Measurements from ENCODE around the gene UNC13B. TPM values are rescaled to one million over a fixed set of nuclear protein-coding genes. Genes with fewer than 3 reads are reported as not detected.

Gene UNC13B
- total RNA-seq, 1 donor from 2014 or later: 39.9 TPM

GRCh38 chr9:35203528-35203927 lies 41.7 kb downstream of the UNC13B start:
- Mint-ChIP-seq H3K36me3 (ENCODE audit: low read depth, unreplicated experiment) (peaks cover 23% of the 10 kb centered on the region), H3K27ac (ENCODE audit: unreplicated experiment) (no peak overlapping the region), H3K4me1 (ENCODE audit: unreplicated experiment) (no peaks in the 10 kb centered on the region), H3K4me3 (ENCODE audit: unreplicated experiment) (peak overlapping the region; percentile 37), H3K9me3 (ENCODE audit: unreplicated experiment) (peaks cover 16% of the 10 kb centered on the region), H3K27me3 (ENCODE audit: unreplicated experiment) (no peaks in the 10 kb centered on the region)
- no peak for TF ChIP-seq CTCF (IDR thresholded peaks at IDR 0.05; ENCODE audit: unreplicated experiment)
- DNase-seq (ENCODE audit: low spot score): no peak

GRCh38 chr9:35205340-35205739 lies 43.5 kb downstream of the UNC13B start:
- no peak for TF ChIP-seq CTCF (IDR thresholded peaks at IDR 0.05; ENCODE audit: unreplicated experiment)
- H3K27me3 Mint-ChIP-seq (ENCODE audit: unreplicated experiment): no peaks in the 10 kb centered on the region
- no peaks in the 10 kb centered on the region for H3K4me1 Mint-ChIP-seq (ENCODE audit: unreplicated experiment)
- H3K27ac Mint-ChIP-seq (ENCODE audit: unreplicated experiment): peak overlapping the region; percentile 11
- no peak overlapping the region for H3K4me3 Mint-ChIP-seq (ENCODE audit: unreplicated experiment)
- H3K9me3 Mint-ChIP-seq (ENCODE audit: unreplicated experiment): peaks cover 13% of the 10 kb centered on the region
- H3K36me3 Mint-ChIP-seq (ENCODE audit: low read depth, unreplicated experiment): peaks cover 17% of the 10 kb centered on the region
- DNase-seq (ENCODE audit: low spot score): no peak

- no peak for TF ChIP-seq CTCF (IDR thresholded peaks at IDR 0.05; ENCODE audit: unreplicated experiment)
- Mint-ChIP-seq H3K36me3 (ENCODE audit: low read depth, unreplicated experiment) (no peaks in the 10 kb centered on the region), H3K4me1 (ENCODE audit: unreplicated experiment) (no peaks in the 10 kb centered on the region), H3K9me3 (ENCODE audit: unreplicated experiment) (no peaks in the 10 kb centered on the region), H3K4me3 (ENCODE audit: unreplicated experiment) (no peak overlapping the region), H3K27ac (ENCODE audit: unreplicated experiment) (no peak overlapping the region), H3K27me3 (ENCODE audit: unreplicated experiment) (no peaks in the 10 kb centered on the region)
- DNase-seq (ENCODE audit: low spot score): no peak
Measured at GRCh38 chr9:35211854-35212253, 50.0 kb downstream of the UNC13B start.

GRCh38 chr9:35220659-35221338 lies 59.0 kb downstream of the UNC13B start:
- no peaks in the 10 kb centered on the region for H3K4me1 Mint-ChIP-seq (ENCODE audit: unreplicated experiment)

More at GRCh38 chr9:35220659-35221338, 59.0 kb downstream of the UNC13B start:
- Mint-ChIP-seq H3K9me3 (ENCODE audit: unreplicated experiment) (no peaks in the 10 kb centered on the region), H3K27ac (ENCODE audit: unreplicated experiment) (no peak overlapping the region), H3K4me3 (ENCODE audit: unreplicated experiment) (no peak overlapping the region), H3K27me3 (ENCODE audit: unreplicated experiment) (no peaks in the 10 kb centered on the region), H3K36me3 (ENCODE audit: low read depth, unreplicated experiment) (peaks cover 4% of the 10 kb centered on the region)
- TF ChIP-seq CTCF (IDR thresholded peaks at IDR 0.05; ENCODE audit: unreplicated experiment): no peak
- no peak for DNase-seq (ENCODE audit: low spot score)

Measured in endothelial cell (in vitro differentiated cells).